NCI-H1105 (cell line): ENCODE data around the gene CST7.

Experiments used
- DNase-seq: peaks from one replicate; lab custom pipeline; 2025; lab: John Stamatoyannopoulos, UW

CST7 gene

GRCh38 chr20:25005220-25005619, 56.2 kb downstream of the CST7 start:
- no peak for DNase-seq

- no peak for DNase-seq
These were observed 56.6 kb downstream of the CST7 start for GRCh38 chr20:25005661-25006060.

GRCh38 chr20:25006431-25007167, 57.5 kb downstream of the CST7 start:
- no peak for DNase-seq

- DNase-seq, result no peak
These were observed 58.6 kb downstream of the CST7 start for GRCh38 chr20:25007491-25008305.

- no peak for DNase-seq
These were observed 59.5 kb downstream of the CST7 start for GRCh38 chr20:25008388-25009217.
